Measurements from ENCODE around the gene CTXN3. TPM values are rescaled to one million over a fixed set of nuclear protein-coding genes. Genes with fewer than 3 reads are reported as not detected.

The CTXN3 gene
- total RNA-seq, 1 donor from 2014 or later = 13.9 TPM

DNA sequence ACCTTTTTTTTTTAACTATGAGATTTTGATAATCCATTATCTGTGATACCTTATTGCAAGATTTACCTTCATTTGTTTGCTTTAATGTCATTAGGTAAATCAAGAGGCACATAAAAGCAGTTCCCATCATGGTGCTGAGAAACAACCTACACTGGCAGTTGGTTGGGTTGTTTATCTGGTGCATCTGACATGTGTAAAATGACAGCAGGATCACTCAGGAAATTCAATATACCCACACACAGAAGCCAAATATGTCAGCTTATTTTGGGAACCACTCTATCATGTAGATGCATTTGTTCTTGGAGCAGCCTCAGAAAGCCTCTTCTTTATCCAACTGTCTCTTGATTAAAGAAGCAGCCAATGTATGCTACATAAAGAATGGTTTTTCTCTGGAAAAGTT, 46.5 kb downstream of the CTXN3 start:
- FAIRE-seq (no peak), DNase-seq (ENCODE audit: low spot score in 2 of 2) (no peak)

DNA sequence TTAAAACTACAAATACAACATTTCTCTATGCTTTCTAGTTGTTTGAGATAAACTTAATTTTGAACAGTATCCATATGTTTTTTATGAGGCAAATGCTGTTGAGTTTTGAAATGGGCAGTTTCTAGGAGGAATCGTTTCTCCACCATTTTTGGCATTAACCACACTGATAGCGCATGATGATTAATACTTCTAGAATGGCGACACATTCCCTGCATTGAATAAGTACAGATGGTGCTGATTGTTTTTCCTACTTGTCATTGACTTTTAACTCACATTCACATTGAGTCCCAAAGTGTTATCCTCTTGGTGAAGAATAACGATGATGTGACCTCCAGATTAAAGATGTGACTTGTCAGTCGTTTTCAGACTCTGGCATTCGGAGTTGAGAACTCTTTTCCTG, 47.8 kb downstream of the CTXN3 start:
- no peak for FAIRE-seq
- DNase-seq (ENCODE audit: low spot score in 2 of 2) = no peak

DNA sequence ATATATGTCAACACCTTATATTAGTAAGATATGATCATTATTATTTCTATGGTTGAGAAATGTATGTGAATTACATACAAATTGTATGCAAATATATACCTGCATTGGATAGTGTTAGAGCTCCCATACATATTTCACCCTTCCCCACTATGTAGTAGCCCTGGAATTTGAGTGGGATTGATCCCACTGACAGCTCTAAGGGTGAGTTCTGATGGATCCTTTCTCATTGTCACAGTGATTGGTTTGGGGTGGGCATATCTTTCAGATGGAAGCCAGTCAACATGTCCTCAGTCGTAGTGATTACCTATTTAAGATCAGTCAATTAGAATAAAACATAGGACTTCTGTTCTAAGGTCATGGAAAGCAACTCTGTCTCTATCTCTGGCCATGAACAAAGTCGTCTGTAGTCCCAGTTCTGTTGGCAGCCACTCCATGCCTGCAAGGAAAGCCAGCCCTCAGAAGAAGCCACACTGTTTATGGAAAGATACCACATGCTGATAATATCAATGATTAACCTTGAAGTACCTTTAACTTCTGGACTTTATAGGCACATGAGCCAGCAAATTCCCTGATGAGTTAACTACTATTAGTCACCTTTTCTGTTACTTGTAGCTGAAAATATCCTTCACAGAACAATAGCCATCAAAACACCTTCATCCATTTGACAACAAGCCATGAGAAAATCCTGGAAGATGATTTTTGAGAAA, 49.2 kb downstream of the CTXN3 start:
- FAIRE-seq (no peak), DNase-seq (ENCODE audit: low spot score in 2 of 2) (no peak)

DNA sequence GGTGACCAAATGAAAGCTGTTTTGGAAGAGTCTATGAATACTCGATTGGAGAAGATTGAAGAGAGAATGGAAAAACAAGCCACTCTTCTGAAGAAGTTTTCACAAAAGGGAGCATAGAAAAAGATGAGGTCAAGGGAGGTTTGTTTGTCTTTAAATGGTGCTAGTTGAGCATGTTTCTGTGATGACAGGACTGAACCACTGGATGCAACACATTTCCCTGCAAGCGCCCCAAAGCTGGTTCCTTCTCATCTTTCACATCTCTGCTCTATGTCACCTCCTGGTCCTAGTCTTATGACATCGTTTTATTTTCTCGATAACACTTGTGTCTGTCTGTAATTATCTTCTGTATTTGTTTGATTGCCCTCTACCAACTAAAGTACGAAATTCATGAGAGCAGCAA, 50.5 kb downstream of the CTXN3 start:
- no peak for FAIRE-seq
- no peak for DNase-seq (ENCODE audit: low spot score in 2 of 2)

DNA sequence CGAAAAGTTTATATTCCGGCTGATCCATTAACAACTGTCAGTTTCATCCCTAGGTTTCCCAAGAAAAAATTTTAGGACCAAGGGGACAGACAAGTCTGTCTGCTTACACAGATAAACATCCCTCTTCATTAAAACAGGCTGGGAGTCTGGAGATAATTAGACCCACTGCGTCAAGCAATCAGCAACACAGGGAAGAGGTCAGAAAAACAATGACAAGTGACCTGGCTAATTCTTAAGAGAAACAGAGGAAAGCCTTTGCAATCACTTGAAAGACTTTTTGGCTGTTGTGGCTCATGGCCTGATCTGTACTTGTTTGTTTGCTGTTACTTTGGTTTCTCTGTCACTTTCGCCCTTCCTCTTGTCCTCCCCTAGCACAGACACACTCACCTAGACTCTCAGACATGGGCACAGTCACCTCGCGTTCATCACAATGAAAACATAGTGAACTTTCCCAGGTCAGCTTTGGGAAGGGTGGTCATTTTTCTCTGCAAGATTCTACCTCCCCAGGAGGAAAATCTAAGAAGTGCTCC, 51.4 kb downstream of the CTXN3 start:
- no peak for FAIRE-seq
- no peak for DNase-seq (ENCODE audit: low spot score in 2 of 2)

DNA sequence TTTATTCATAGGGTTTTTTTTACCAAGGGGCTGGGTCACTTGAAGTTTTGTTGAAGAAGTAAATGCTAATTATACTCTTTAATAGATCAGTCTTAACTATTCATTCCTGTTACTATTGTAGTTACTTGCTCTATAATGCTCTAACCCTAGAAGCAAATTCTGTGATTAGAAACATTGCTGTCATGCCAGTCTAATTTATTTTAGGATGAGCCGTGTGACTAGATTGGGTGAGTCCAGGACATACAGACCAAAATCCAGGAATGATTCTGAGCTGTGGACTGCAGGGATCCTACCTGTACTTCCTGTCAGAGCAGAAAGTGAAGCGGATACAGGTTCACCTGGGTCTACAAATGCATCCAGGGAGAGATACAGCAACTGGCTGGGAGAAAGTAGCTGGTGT, 53.6 kb downstream of the CTXN3 start:
- no peak for FAIRE-seq
- DNase-seq (ENCODE audit: low spot score in 2 of 2) = no peak

DNA sequence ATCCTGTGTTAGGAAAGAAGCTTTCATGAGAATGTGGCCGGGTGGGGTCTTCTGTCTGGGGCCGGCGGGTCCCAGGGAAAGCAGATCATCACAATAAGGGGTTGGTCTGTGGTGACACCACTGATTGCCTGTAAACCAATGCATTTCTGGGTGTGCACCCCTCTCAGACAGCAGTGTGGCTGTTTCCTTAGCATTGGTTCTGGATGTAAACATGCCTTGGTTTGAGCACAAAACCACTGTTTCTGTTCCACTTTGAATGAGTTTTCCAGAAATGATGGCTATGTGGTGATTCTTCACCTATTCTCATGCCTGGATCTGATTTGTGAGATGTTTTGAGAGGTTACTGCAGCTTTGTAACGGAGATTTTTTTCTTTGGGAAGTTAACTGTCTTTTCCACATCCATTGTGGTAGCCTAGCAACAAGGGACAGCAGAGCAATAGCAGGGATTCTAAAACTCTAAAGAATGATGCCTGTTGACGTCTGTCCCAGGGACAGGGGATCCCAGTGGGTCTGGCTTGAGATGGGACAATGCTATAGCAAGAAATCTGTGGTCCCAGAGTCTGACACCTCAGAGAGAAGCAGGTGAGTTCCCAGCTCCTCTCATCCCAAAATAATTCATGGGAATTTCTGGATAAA, 54.2 kb downstream of the CTXN3 start, which contains the start of gene CCDC192:
CCDC192 (plus strand) TSS at position 466 of the 636 bp plus-strand sequence; CDS start at position 521, 55 bp downstream.
- FAIRE-seq (no peak), DNase-seq (ENCODE audit: low spot score in 2 of 2) (no peak)

DNA sequence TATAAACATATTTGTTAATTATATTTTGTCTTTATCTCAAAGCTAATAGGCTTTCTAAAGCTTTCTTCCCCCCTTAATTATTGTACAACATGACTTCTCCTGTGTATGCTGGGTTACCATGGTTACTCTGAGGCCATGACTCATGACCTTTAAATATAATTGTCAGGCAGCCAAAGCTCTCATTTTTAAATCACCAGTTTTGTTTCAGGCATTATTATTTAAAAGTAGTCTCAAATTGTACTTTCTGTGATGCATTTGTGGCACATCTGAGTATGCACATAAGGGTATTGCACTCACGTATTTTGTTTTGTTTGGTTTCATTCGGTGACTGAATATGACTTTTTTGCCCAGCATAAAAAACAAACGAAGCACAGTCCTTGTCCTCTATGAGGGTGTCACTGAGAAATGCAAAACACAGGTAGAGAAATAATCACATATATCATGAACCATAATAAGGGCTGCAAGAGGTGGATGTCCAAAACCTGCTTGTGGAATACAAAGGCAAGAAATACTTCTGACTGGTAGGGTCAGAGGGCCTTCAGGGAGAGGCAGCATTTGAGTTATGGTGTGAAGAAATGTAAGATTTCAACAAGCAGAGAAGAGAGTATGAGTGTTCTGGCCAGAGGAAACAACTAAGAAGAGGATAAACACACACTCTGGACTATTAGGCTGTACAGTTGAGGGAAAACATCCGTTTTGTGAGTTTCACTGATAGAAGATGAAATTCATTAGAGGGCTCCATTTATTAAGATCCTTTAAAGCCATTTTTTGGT, 56.4 kb downstream of the CTXN3 start:
- FAIRE-seq (no peak), DNase-seq (ENCODE audit: low spot score in 2 of 2) (no peak)

DNA sequence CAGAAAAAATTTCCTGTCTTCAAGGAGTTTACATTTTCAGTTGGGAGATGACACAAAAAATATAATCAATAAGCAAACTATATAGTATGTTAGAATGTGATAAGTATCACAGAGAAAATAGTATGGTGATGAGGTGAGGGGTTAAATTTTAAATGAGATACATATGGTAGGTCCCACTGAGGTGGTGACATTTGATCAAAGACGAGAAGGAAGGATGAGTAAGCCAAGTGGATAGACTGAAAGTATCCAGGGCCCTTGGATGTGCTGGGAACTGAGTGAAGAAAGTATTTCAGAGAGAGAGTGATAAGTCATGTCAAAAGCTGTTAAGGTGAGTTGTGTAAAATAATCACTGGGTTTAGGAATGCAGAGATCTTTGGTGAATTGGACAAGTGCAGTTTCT, 57.8 kb downstream of the CTXN3 start:
- FAIRE-seq (no peak), DNase-seq (ENCODE audit: low spot score in 2 of 2) (no peak)

DNA sequence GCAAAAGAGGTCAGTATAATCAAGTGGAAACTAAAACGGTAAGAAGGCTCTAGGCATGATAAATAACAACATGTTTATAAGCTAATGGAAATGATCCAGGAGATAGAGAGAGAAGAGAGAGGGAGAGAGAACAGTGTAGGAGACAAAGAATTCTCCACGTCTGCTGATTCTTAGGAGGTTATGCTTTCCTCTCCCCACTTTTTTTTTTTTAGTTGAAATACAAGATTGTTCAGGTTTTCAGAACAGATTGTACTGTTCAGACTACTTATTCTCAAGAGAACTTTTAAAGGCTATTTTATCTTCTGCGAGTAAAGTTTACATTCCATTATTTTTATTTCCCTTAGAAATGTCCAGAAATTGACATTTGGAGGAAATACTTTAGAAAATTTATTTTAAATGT, 58.3 kb downstream of the CTXN3 start:
- FAIRE-seq = no peak
- no peak for DNase-seq (ENCODE audit: low spot score in 2 of 2)

Other genes with a start within 250 kb of the CTXN3 start
- gene PRRC1, start 131.4 kb upstream of the CTXN3 start, total RNA-seq = 48.5 TPM
- gene CCDC192, start 54.3 kb downstream of the CTXN3 start, total RNA-seq = not detected